H1 (cell line): ENCODE data around the gene FAM219A. TPM values are rescaled to one million over a fixed set of nuclear protein-coding genes. Genes with fewer than 3 reads are reported as not detected.

Experiments
- CTCF ChIA-PET: fragments of 300-600 bp; sonication (Branson Sonifier 250); formaldehyde crosslinking; loops from one replicate; lab custom pipeline; 2021; ENCODE audit not compliant: partially characterized antibody; lab: Charles Lee
- POLR2A ChIA-PET: fragments of 300-600 bp; sonication (Branson Sonifier 250); formaldehyde crosslinking; loops from one replicate; lab custom pipeline; 2021; ENCODE audit warnings: inconsistent platforms; ENCODE audit not compliant: partially characterized antibody; lab: Charles Lee
- DNase-seq, 2 experiments: peaks; one replicate each; pipeline versions ENCODE4 v3.0.0 to v3.0.0-alpha.2; 2010 to 2022; ENCODE audit warnings: low spot score in 2 of 2, low read depth in 1 of 2, mixed read lengths in 1 of 2
- FAIRE-seq: peaks from 2 replicates; lab custom pipeline; 2011; peaks lifted over from hg19 to GRCh38; lab: Jason Lieb, UNC
- H2AFZ ChIP-seq: 2 replicates; pipeline ENCODE4 v1.8.1; 2012; ENCODE audit warnings: low read length, inconsistent platforms
- H2AK5ac ChIP-seq: 2 replicates; pipeline ENCODE4 v1.6.1; 2013; ENCODE audit warnings: low read depth, low read length
- H2BK120ac ChIP-seq: replicated peaks from 2 replicates; pipeline ENCODE3; 2013; ENCODE audit warnings: low read depth, low read length, inconsistent platforms
- H2BK12ac ChIP-seq: 2 replicates; pipeline ENCODE4 v1.6.1; 2013; ENCODE audit warnings: low read depth, low read length
- H2BK15ac ChIP-seq: 2 replicates; pipeline ENCODE4 v1.6.1; 2013; ENCODE audit warnings: low read length
- H2BK20ac ChIP-seq: 2 replicates; pipeline ENCODE4 v1.6.1; 2013; ENCODE audit warnings: low read length
- H2BK5ac ChIP-seq: 2 replicates; pipeline ENCODE4 v1.6.1; 2013; ENCODE audit warnings: low read depth, low read length
- H3K14ac ChIP-seq: 2 replicates; pipeline ENCODE4 v1.6.1; 2013; ENCODE audit warnings: inconsistent platforms; ENCODE audit not compliant: insufficient read length
- H3K18ac ChIP-seq: 2 replicates; pipeline ENCODE4 v1.6.1; 2013; ENCODE audit warnings: low read length; ENCODE audit errors: extremely low read depth
- H3K23ac ChIP-seq: 2 replicates; pipeline ENCODE4 v1.6.1; 2013; ENCODE audit warnings: inconsistent platforms; ENCODE audit not compliant: insufficient read length
- H3K23me2 ChIP-seq: 2 replicates; pipeline ENCODE4 v1.6.1; 2013; ENCODE audit warnings: low read depth, low read length
- H3K27ac ChIP-seq: 2 replicates; pipeline ENCODE4 v1.6.1; 2011; ENCODE audit warnings: low read depth, low read length, inconsistent platforms
- H3K27me3 ChIP-seq, 4 experiments: replicated peaks in 1 of 4; 1 replicate in 1 of 4; 2 replicates in 3 of 4; pipeline versions ENCODE4 v1.6.1 to v1.8.1; 2011 to 2013; ENCODE audit warnings: low read length in 3 of 4, mild to moderate bottlenecking in 3 of 4, inconsistent platforms in 2 of 4, mixed read lengths in 2 of 4, moderate library complexity in 1 of 4; ENCODE audit not compliant: control insufficient read depth in 3 of 4, insufficient read depth in 3 of 4; ENCODE audit errors: extremely low read depth in 1 of 4
- H3K36me3 ChIP-seq, 4 experiments: 2 replicates each; pipeline versions ENCODE4 v1.6.1 to v1.8.1; 2011 to 2013; ENCODE audit warnings: mild to moderate bottlenecking in 4 of 4, low read length in 3 of 4, moderate library complexity in 2 of 4, control low read depth in 1 of 4, inconsistent platforms in 1 of 4; ENCODE audit not compliant: insufficient read depth in 4 of 4, control insufficient read depth in 2 of 4
- H3K4ac ChIP-seq: replicated peaks from 2 replicates; pipeline ENCODE3; 2013; ENCODE audit warnings: low read length, low read depth, mixed read lengths, inconsistent platforms; ENCODE audit not compliant: insufficient read length
- H3K4me1 ChIP-seq, 4 experiments: replicated peaks in 1 of 4; 1 replicate in 1 of 4; 2 replicates in 3 of 4; pipeline versions ENCODE4 v1.6.1 to v1.8.1; 2011 to 2013; ENCODE audit warnings: low read length in 3 of 4, inconsistent platforms in 2 of 4, mixed read lengths in 1 of 4; ENCODE audit not compliant: insufficient read depth in 4 of 4, control insufficient read depth in 3 of 4
- H3K4me2 ChIP-seq, 2 experiments: 2 replicates each; pipeline versions ENCODE4 v1.6.1 to v1.8.1; 2011 to 2013; ENCODE audit warnings: low read depth in 2 of 2, low read length in 2 of 2, control low read depth in 1 of 2, inconsistent platforms in 1 of 2, mild to moderate bottlenecking in 1 of 2; ENCODE audit not compliant: insufficient read depth in 1 of 2
- H3K4me3 ChIP-seq, 4 experiments: fragments of 200-600, 300-600 bp in 1 of 4; sonication (generic), shearing (Covaris generic), sonication (Bioruptor Twin) in 1 of 4; 2 replicates each; pipeline versions ENCODE4 v1.5.1 to v1.8.1; 2011 to 2016; ENCODE audit warnings: low read length in 4 of 4, low read depth in 3 of 4, control low read depth in 2 of 4, inconsistent platforms in 2 of 4, mild to moderate bottlenecking in 2 of 4, mixed read lengths in 1 of 4, moderate library complexity in 1 of 4; ENCODE audit not compliant: insufficient read depth in 2 of 4; ENCODE audit errors: extremely low read depth in 1 of 4
- H3K56ac ChIP-seq: replicated peaks from 2 replicates; pipeline ENCODE3; 2013; ENCODE audit warnings: low read depth, mild to moderate bottlenecking, mixed read lengths, low read length, inconsistent platforms; ENCODE audit not compliant: insufficient read length
- H3K79me1 ChIP-seq: 2 replicates; pipeline ENCODE4 v1.6.1; 2013; ENCODE audit warnings: low read depth, low read length, control low read depth
- H3K79me2 ChIP-seq, 2 experiments: 2 replicates each; pipeline versions ENCODE4 v1.6.1 to v1.8.1; 2012 to 2013; ENCODE audit warnings: low read length in 2 of 2, mild to moderate bottlenecking in 2 of 2, inconsistent platforms in 1 of 2; ENCODE audit not compliant: insufficient read depth in 2 of 2, control insufficient read depth in 1 of 2
- H3K9ac ChIP-seq, 4 experiments: replicated peaks in 1 of 4; 1 replicate in 1 of 4; 2 replicates in 3 of 4; pipeline versions ENCODE4 v1.6.1 to v1.8.1; 2011 to 2013; ENCODE audit warnings: low read depth in 3 of 4, low read length in 3 of 4, control low read depth in 2 of 4, mild to moderate bottlenecking in 2 of 4, moderate library complexity in 2 of 4, inconsistent platforms in 1 of 4; ENCODE audit errors: extremely low read depth in 1 of 4
- H3K9me3 ChIP-seq, 2 experiments: 2 replicates each; pipeline versions ENCODE4 v1.6.1 to v1.8.1; 2012 to 2013; ENCODE audit warnings: mild to moderate bottlenecking in 2 of 2, moderate library complexity in 2 of 2, control low read depth in 1 of 2, inconsistent platforms in 1 of 2, low read depth in 1 of 2, low read length in 1 of 2, mixed read lengths in 1 of 2; ENCODE audit not compliant: insufficient read depth in 2 of 2
- H4K20me1 ChIP-seq, 2 experiments: replicated peaks in 1 of 2; 2 replicates each; pipeline versions ENCODE3 to v1.8.1; 2011 to 2013; ENCODE audit warnings: inconsistent platforms in 2 of 2, low read length in 2 of 2, mild to moderate bottlenecking in 1 of 2; ENCODE audit not compliant: insufficient read depth in 2 of 2, control insufficient read depth in 1 of 2
- H4K5ac ChIP-seq: 2 replicates; pipeline ENCODE4 v1.6.1; 2013; ENCODE audit warnings: low read length, low read depth, mixed read lengths, inconsistent platforms; ENCODE audit not compliant: insufficient read length
- H4K8ac ChIP-seq: 2 replicates; pipeline ENCODE4 v1.8.0; 2013; ENCODE audit warnings: mild to moderate bottlenecking, moderate library complexity, low read length, inconsistent platforms; ENCODE audit not compliant: insufficient read depth; ENCODE audit errors: extremely low read depth
- H4K91ac ChIP-seq: replicated peaks from 2 replicates; pipeline ENCODE3; 2013; ENCODE audit warnings: low read length, mixed read lengths, inconsistent platforms; ENCODE audit not compliant: insufficient read length
- CBX8 ChIP-seq: fragments of 300-800, 300-1000 bp; sonication (generic); IDR thresholded peaks from 2 replicates; pipeline ENCODE4 v1.7.1; 2016; ENCODE audit warnings: low read depth, low read length, borderline replicate concordance
- CTCF ChIP-seq, 3 experiments: IDR thresholded peaks; 1 replicate in 2 of 3; 2 replicates in 1 of 3; pipeline versions ENCODE4 v1.5.1 to v1.6.1; 2011; ENCODE audit warnings: low read length in 3 of 3, mild to moderate bottlenecking in 3 of 3, inconsistent platforms in 2 of 3, low read depth in 1 of 3, moderate library complexity in 1 of 3; ENCODE audit not compliant: insufficient read depth in 1 of 3; ENCODE audit errors: control extremely low read depth in 1 of 3
- EZH2 ChIP-seq: fragments of 200-600 bp; sonication (generic); IDR thresholded peaks from 2 replicates; pipeline ENCODE4 v1.7.1; 2012; ENCODE audit warnings: low read depth, mild to moderate bottlenecking, moderate library complexity, low read length, inconsistent platforms; ENCODE audit not compliant: severe bottlenecking
- JUN ChIP-seq: IDR thresholded peaks from 2 replicates; pipeline ENCODE4 v1.6.1; 2011; ENCODE audit warnings: low read depth, mild to moderate bottlenecking, improper control_type of control experiment, low read length
- NRF1 ChIP-seq: IDR thresholded peaks from 2 replicates; pipeline ENCODE4 v1.6.1; 2011; ENCODE audit warnings: mild to moderate bottlenecking, low read depth, low read length, improper control_type of control experiment
- POLR2AphosphoS5 ChIP-seq: IDR thresholded peaks from 2 replicates; pipeline ENCODE4 v1.6.1; 2011; ENCODE audit warnings: low read depth, low read length
- RFX5 ChIP-seq: IDR thresholded peaks from 2 replicates; pipeline ENCODE4 v1.6.1; 2011; ENCODE audit warnings: low read depth, low read length, improper control_type of control experiment, borderline replicate concordance
- SP2 ChIP-seq: IDR thresholded peaks from 2 replicates; pipeline ENCODE4 v1.6.1; 2012; ENCODE audit warnings: mild to moderate bottlenecking, low read length, inconsistent platforms
- TAF1 ChIP-seq: IDR thresholded peaks from 2 replicates; pipeline ENCODE4 v1.6.1; 2011; ENCODE audit warnings: mild to moderate bottlenecking, low read depth, low read length
- TBP ChIP-seq: IDR thresholded peaks from 2 replicates; pipeline ENCODE4 v1.6.1; 2011; ENCODE audit warnings: low read depth, low read length, improper control_type of control experiment
- TCF12 ChIP-seq: IDR thresholded peaks from 2 replicates; pipeline ENCODE4 v1.6.1; 2011; ENCODE audit warnings: low read depth, mild to moderate bottlenecking, low read length
- WGBS, 2 experiments: shearing (Covaris generic) in 1 of 2; methylation state at CpG; one replicate each; pipeline versions ENCODE4 v1.1.6 to v1.1.7; 2013 to 2015; ENCODE audit warnings: low lambda C conversion rate in 2 of 2, mixed read lengths in 2 of 2, inconsistent platforms in 1 of 2, low coverage in 1 of 2, missing lambda C conversion rate in 1 of 2; ENCODE audit not compliant: insufficient replicate concordance in 2 of 2, insufficient coverage in 1 of 2, insufficient read length in 1 of 2; ENCODE audit errors: extremely low coverage in 1 of 2, missing lambda C conversion rate in 1 of 2; 5-methylcytosine and 5-hydroxymethylcytosine counted together
- polyA plus RNA-seq, 7 experiments: library from polyadenylated mRNA; depleted of rRNA in 3 of 7; stranded (reverse) in 5 of 7; unstranded in 2 of 7; fragments of >200 nt in 5 of 7; fragments of 200-250 nt in 2 of 7; gene quantifications; 1 replicate in 5 of 7; 2 replicates in 1 of 7; 4 replicates in 1 of 7; pipeline versions ENCODE4 v1.2.1 to v1.2.3, GENCODE V29; 2011 to 2013; ENCODE audit warnings: missing spikeins in 2 of 7, mixed read lengths in 2 of 7
- total RNA-seq: library from RNA; stranded (reverse); fragmentation: NEBNext Ultra II Directional; extraction: Animal tissue kit (Norgen Biotek cat#: 25700); gene quantifications from 2 replicates; pipeline ENCODE4 v1.2.1, GENCODE V29; 2021

Gene FAM219A
- total and polyA plus RNA-seq, 2 of the 8 experiments (the other 6 are each of a cell fraction or from before 2014, with no cell fraction given), result 7.7 to 10.4 TPM

DNA sequence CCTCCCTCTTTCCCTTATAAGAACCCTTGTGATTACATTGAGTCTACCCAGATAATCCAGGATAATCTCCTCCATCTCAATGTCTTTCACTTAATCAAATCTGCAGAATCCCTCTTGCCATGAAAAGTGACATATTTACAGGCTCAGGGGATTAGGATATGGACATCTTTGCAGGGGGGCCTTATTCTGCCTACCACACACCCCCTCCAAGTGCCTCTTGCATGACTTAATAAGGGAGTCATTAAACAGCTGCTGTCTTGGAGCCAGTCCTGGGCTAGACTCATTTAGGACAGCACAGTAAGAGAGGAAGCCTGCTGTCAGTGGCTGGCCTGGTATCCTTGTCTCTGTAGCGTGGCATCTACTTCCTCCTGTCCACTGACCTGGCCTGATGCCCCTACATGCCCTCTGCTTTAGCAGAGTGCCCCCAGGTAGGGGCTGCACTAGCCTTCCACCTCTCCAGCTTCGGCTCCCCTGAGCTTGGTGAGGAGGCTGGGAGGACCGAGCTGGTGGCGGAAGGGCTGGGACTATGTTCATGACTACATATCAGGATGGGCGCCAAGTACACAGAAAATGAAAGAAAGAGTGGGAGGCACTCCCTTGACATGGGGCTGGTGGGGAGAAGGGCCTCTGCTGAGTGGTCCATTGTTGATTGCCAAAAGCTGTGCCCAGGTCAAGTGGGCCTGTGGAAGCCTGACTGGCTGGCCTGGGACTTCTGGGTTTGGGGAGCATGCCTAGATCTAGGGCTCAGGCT lies 47.2 kb upstream of the FAM219A start:
- Histone ChIP-seq H3K4me2 (no peak overlapping the region), H3K23me2 (no peaks in the 10 kb centered on the region), H3K4me1 (peaks cover 0 to 7% (median 3%) of the 10 kb centered on the region in 4 experiments; a peak in 2 of 7 replicates), H2BK20ac (no peak overlapping the region), H3K9me3 (no peaks in the 10 kb centered on the region), H3K9ac (no peak overlapping the region), H4K91ac (no peak overlapping the region), H2AFZ (no peak overlapping the region), H2BK12ac (no peak overlapping the region), H3K79me2 (no peaks in the 10 kb centered on the region), H2BK5ac (no peak overlapping the region), H3K14ac (no peak overlapping the region), H4K8ac (no peak overlapping the region), H3K23ac (no peak overlapping the region), H3K4ac (no peak overlapping the region), H4K20me1 (no peaks in the 10 kb centered on the region), H2BK15ac (no peak overlapping the region), H3K18ac (no peak overlapping the region), H3K27me3 (no peaks in the 10 kb centered on the region), H3K79me1 (no peaks in the 10 kb centered on the region), H4K5ac (no peak overlapping the region), H2AK5ac (no peak overlapping the region), H3K56ac (no peak overlapping the region), H3K36me3 (no peaks in the 10 kb centered on the region), H3K27ac (no peak overlapping the region), H2BK120ac (no peak overlapping the region), H3K4me3 (no peak overlapping the region)
- ChIA-PET POLR2A (interaction anchor here (1.4 kb wide), 1 partner anchor 8 kb away, joined by 4 read pairs; no protein-coding TSS in a partner anchor), CTCF (interaction anchor here (1.0 to 8.0 kb wide), 6 partner anchors 10 to 100 kb away, joined by 3 to 90 read pairs (median 7); no protein-coding TSS in a partner anchor)
- WGBS, 2 experiments, result 91% methylated on average over 5 of the region's 5 CpGs; no CpG with 5 or more reads in 1 of the 2 experiments
- no peak for FAIRE-seq
- no peak for DNase-seq
- TF ChIP-seq TCF12, result no peak
- TF ChIP-seq TAF1, result no peak
- no peak for TF ChIP-seq EZH2
- no peak for TF ChIP-seq NRF1
- TF ChIP-seq RFX5, result no peak
- TF ChIP-seq CBX8, result no peak
- no peak for TF ChIP-seq TBP
- no peak for TF ChIP-seq SP2
- no peak for TF ChIP-seq POLR2AphosphoS5
- no peak for TF ChIP-seq CTCF (IDR thresholded peaks at IDR 0.05; ENCODE audit: control extremely low read depth in 1 of 3, insufficient read depth in 1 of 3, low read depth in 1 of 3, low read length in 3 of 3)
- no peak for TF ChIP-seq JUN
